ENCODE measurements around the gene CCDC82. TPM values are rescaled to one million over a fixed set of nuclear protein-coding genes. Genes with fewer than 3 reads are reported as not detected.
"Not testable (repeated sequence)": the region's sequence is repeated elsewhere in the genome, so short reads cannot be mapped to it uniquely, and the experiment has no call there.

CCDC82 gene
- total RNA-seq (2014; rRNA removed; shearing (Covaris generic)) (22.2 and 23.0 TPM in 2 replicates), total RNA-seq (2022) (43.6 and 47.5 TPM in 2 replicates), Bru-seq, nascent RNA (percentile 83 among the genes with signal in this experiment), BruChase-seq, experiment 1, labeled RNA remaining after a 6-hour chase (percentile 77 among the genes with signal in this experiment), BruChase-seq, experiment 2, labeled RNA remaining after a 2-hour chase (percentile 88 among the genes with signal in this experiment)
- long read RNA-seq, full-length matches to known transcripts: 70 of 101 reads
- long read RNA-seq, partial matches to known transcripts: 8 of 101 reads
- long read RNA-seq, other reads (novel, unspliced or antisense): 23 of 101 reads

DNA sequence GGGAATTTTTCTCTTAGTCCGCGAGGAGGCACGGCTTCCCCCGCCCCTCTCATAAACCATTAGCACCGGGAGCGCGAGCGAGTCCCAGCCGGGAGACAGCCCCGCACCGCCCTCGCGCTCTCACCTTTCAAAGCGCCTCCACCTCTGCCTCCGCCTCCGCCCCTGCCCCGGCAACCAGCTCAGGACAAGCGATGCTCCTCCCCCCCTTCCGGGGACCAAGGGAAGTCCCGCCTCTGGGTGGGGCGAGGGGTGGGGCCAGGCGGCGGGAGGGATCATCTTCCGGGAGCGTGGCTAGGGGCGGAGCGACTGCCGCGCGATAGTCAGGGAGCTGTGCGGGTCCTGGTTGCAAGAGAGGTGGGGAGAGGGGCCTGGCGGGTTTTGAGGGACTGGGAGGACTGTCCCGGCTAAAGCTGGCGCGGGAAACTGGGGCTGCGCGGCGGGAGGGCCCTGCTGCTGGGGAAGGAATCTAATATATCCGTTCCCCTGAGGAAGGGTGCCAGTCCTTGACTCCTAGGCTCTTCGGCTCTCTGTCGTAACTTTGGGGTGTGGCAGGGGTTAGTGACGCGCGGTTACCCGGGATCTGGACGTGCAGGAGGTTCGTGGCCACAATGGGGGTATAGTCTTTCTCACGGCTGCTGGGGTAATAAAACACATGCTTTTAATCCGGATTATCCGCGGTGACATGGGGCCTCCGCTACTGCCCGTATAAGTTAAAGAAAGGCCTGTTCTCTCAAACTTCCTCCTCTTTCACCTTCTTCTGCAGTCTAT, at the start of gene CCDC82, which contains the start of gene JRKL:
TSS of gene CCDC82 (minus strand) at position 193 of the 768 bp plus-strand sequence. CDS start 5,165 bp downstream, outside the sequence.
TSS of gene JRKL (plus strand) at position 294 of the 768 bp plus-strand sequence. CDS start 637 bp downstream, outside the sequence.
- H3K36me3 ChIP-seq (ENCODE audit: insufficient read depth, low read length): peaks cover 9% of the 10 kb centered on the region
- peak; percentile 95 for DNase-seq (ENCODE audit: low spot score)
- CTCF ChIA-PET (ENCODE audit: unreplicated experiment): interaction anchor here (0.7 to 1.3 kb wide), 2 partner anchors 47 to 113 kb away, joined by 4 read pairs; partner anchors contain the start of gene MAML2
- no peaks in the 10 kb centered on the region for H3K9me3 ChIP-seq (ENCODE audit: low read length)
- peak within 1 kb of the TSS; percentile 90 for H3K4me2 ChIP-seq (ENCODE audit: low read length)
- BruUV-seq (replicated peaks): no TSS peak
- H2AFZ ChIP-seq (ENCODE audit: low read length): peak within 1 kb of the TSS; percentile 90
- peak within 1 kb of the TSS; percentile 82 for H3K4me3 ChIP-seq (ENCODE audit: low read depth, low read length, poor library complexity, severe bottlenecking)
- H3K27ac ChIP-seq (ENCODE audit: low read depth, low read length, poor library complexity, severe bottlenecking): peak within 1 kb of the TSS; percentile 56
- TF ChIP-seq, protein P1, sequence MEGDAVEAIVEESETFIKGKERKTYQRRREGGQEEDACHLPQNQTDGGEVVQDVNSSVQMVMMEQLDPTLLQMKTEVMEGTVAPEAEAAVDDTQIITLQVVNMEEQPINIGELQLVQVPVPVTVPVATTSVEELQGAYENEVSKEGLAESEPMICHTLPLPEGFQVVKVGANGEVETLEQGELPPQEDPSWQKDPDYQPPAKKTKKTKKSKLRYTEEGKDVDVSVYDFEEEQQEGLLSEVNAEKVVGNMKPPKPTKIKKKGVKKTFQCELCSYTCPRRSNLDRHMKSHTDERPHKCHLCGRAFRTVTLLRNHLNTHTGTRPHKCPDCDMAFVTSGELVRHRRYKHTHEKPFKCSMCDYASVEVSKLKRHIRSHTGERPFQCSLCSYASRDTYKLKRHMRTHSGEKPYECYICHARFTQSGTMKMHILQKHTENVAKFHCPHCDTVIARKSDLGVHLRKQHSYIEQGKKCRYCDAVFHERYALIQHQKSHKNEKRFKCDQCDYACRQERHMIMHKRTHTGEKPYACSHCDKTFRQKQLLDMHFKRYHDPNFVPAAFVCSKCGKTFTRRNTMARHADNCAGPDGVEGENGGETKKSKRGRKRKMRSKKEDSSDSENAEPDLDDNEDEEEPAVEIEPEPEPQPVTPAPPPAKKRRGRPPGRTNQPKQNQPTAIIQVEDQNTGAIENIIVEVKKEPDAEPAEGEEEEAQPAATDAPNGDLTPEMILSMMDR (conservative IDR thresholded peaks at IDR 0.05; ENCODE audit: low read length): no peak
- no peak for TF ChIP-seq EZH2phosphoT487 (IDR thresholded peaks at IDR 0.05; ENCODE audit: borderline replicate concordance, low read depth, low read length)
- no peaks in the 10 kb centered on the region for H4K20me1 ChIP-seq (ENCODE audit: insufficient read depth, low read length)
- intact Hi-C loops (cut with micrococcal nuclease; ENCODE audit: unreplicated experiment): loop anchor here (2.0 to 10.0 kb wide), 7 partner anchors 47 to 675 kb away; partner anchors contain the start of genes CEP57 and MAML2
- H3K9me2 ChIP-seq (ENCODE audit: insufficient read depth, low read length): no peaks in the 10 kb centered on the region
- peaks cover 32% of the 10 kb centered on the region for H3K4me1 ChIP-seq (ENCODE audit: insufficient read depth, low read length, poor library complexity, severe bottlenecking)
- POLR2A ChIA-PET: interaction anchor here (0.5 to 2.5 kb wide), 28 partner anchors 10 to 1292 kb away, joined by 3 to 9 read pairs (median 4); partner anchors contain the start of genes CEP57, FAM76B and MAML2
- H3K79me2 ChIP-seq (ENCODE audit: insufficient read depth, low read depth, low read length): peaks cover 47% of the 10 kb centered on the region; the same call in 1 of the 2 replicates

DNA sequence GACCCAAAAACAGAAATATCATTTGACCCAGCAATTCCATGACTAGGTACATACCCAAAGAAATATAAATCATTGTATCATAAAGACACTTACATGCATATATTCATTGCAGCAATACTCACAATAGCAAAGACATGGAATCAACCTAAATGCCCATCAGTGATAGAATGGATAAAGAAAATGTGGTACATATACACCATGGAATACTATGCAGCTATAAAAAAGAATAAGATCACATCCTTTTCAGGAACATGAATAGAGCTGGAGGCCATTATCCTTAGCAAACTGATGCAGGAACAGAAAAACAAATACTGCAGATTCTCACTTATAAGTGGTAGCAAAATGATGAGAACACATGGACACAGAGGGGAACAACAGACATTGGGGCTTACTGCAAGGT, 42.9 kb upstream of the CCDC82 start:
- BruUV-seq (replicated peaks); H3K27ac ChIP-seq (ENCODE audit: low read depth, low read length, poor library complexity, severe bottlenecking); CTCF ChIA-PET (ENCODE audit: unreplicated experiment); H3K36me3 ChIP-seq (ENCODE audit: insufficient read depth, low read length); intact Hi-C loops (cut with micrococcal nuclease; ENCODE audit: unreplicated experiment); H3K9me3 ChIP-seq (ENCODE audit: low read length); H3K4me3 ChIP-seq (ENCODE audit: low read depth, low read length, poor library complexity, severe bottlenecking); H2AFZ ChIP-seq (ENCODE audit: low read length); H4K20me1 ChIP-seq (ENCODE audit: insufficient read depth, low read length); H3K4me2 ChIP-seq (ENCODE audit: low read length); H3K79me2 ChIP-seq (ENCODE audit: insufficient read depth, low read depth, low read length); H3K9me2 ChIP-seq (ENCODE audit: insufficient read depth, low read length); DNase-seq (ENCODE audit: low spot score): not testable (repeated sequence)
- peaks cover 11% of the 10 kb centered on the region for H3K4me1 ChIP-seq (ENCODE audit: insufficient read depth, low read length, poor library complexity, severe bottlenecking)
- POLR2A ChIA-PET: interaction anchor here (1.4 kb wide), 1 partner anchor 43 kb away, joined by 4 read pairs; the partner anchor contains the start of genes CCDC82 and JRKL

DNA sequence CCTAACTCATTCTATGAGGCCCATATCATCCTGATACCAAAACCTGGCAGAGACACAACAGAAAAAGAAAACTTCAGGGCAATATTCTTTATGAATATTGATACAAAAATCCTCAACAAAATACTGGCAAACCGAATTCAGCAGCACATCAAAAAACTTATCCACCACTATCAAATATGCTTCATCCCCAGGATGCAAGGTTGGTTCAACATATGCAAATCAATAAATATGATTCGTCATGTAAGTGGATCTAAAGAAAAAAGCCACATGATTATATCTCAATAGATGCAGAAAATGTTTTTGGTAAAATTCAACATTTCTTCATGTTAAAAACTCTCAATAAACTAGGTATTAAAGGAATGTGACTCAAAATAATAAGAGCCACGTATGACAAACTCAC, 41.0 kb upstream of the CCDC82 start:
- TF ChIP-seq EZH2phosphoT487 (IDR thresholded peaks at IDR 0.05; ENCODE audit: borderline replicate concordance, low read depth, low read length): no peak
- TF ChIP-seq, protein P1 (conservative IDR thresholded peaks at IDR 0.05; ENCODE audit: low read length): no peak
- H3K9me2 ChIP-seq (ENCODE audit: insufficient read depth, low read length): no peaks in the 10 kb centered on the region
- POLR2A ChIA-PET: no interaction called here
- H2AFZ ChIP-seq (ENCODE audit: low read length): peak overlapping the region; percentile 37; the same call in 1 of the 2 replicates
- H3K9me3 ChIP-seq (ENCODE audit: low read length): no peaks in the 10 kb centered on the region
- no TSS peak for BruUV-seq (replicated peaks)
- no peak for DNase-seq (ENCODE audit: low spot score)
- no peaks in the 10 kb centered on the region for H3K36me3 ChIP-seq (ENCODE audit: insufficient read depth, low read length)
- H3K4me2 ChIP-seq (ENCODE audit: low read length): peak overlapping the region; percentile 41
- no peak overlapping the region for H3K27ac ChIP-seq (ENCODE audit: low read depth, low read length, poor library complexity, severe bottlenecking)
- no peaks in the 10 kb centered on the region for H4K20me1 ChIP-seq (ENCODE audit: insufficient read depth, low read length)
- CTCF ChIA-PET (ENCODE audit: unreplicated experiment): no interaction called here
- no peak overlapping the region for H3K4me3 ChIP-seq (ENCODE audit: low read depth, low read length, poor library complexity, severe bottlenecking)
- intact Hi-C loops (cut with micrococcal nuclease; ENCODE audit: unreplicated experiment): no loop called here
- H3K79me2 ChIP-seq (ENCODE audit: insufficient read depth, low read depth, low read length): no peaks in the 10 kb centered on the region
- peaks cover 11% of the 10 kb centered on the region for H3K4me1 ChIP-seq (ENCODE audit: insufficient read depth, low read length, poor library complexity, severe bottlenecking)
